Karpas-422 (cell line): ENCODE results near the gene NAP1L1. TPM values are rescaled to one million over a fixed set of nuclear protein-coding genes. Genes with fewer than 3 reads are reported as not detected.

ENCODE experiments used
- DNase-seq: peaks from one replicate; pipeline ENCODE4 v3.0.0-alpha.2; 2015
- H2AFZ ChIP-seq: fragments of 200-600 bp; sonication (generic); 2 replicates; pipeline ENCODE4 v1.6.1; 2014; ENCODE audit warnings: antibody characterized with exemption, low read length, mixed read lengths
- H3K27ac ChIP-seq: fragments of 200-600 bp; sonication (generic); 2 replicates; pipeline ENCODE4 v1.5.1; 2014; ENCODE audit warnings: mild to moderate bottlenecking, low read length, moderate library complexity
- H3K27me3 ChIP-seq: fragments of 200-600 bp; sonication (generic); 2 replicates; pipeline ENCODE4 v1.6.1; 2014; ENCODE audit warnings: low read length, mixed read lengths
- H3K36me3 ChIP-seq: fragments of 200-600 bp; sonication (generic); 2 replicates; pipeline ENCODE4 v1.6.1; 2014; ENCODE audit warnings: low read length, mixed read lengths; ENCODE audit not compliant: insufficient read depth
- H3K4me1 ChIP-seq: fragments of 200-600 bp; sonication (generic); 2 replicates; pipeline ENCODE4 v1.6.1; 2014; ENCODE audit warnings: mild to moderate bottlenecking, low read length, mixed read lengths
- H3K4me2 ChIP-seq: fragments of 200-600 bp; sonication (generic); 2 replicates; pipeline ENCODE4 v1.6.1; 2014; ENCODE audit warnings: low read length, low read depth, mild to moderate bottlenecking; ENCODE audit not compliant: poor library complexity, severe bottlenecking
- H3K4me3 ChIP-seq: fragments of 200-600 bp; sonication (generic); 2 replicates; pipeline ENCODE4 v1.5.1; 2014; ENCODE audit warnings: mild to moderate bottlenecking, antibody characterized with exemption, low read length, mixed read lengths
- H3K79me2 ChIP-seq: fragments of 200-600 bp; sonication (generic); 2 replicates; pipeline ENCODE4 v1.6.1; 2014; ENCODE audit warnings: mild to moderate bottlenecking, low read length, mixed read lengths
- H3K9ac ChIP-seq: fragments of 200-600 bp; sonication (generic); 2 replicates; pipeline ENCODE4 v1.6.0; 2014; ENCODE audit warnings: low read length
- H3K9me2 ChIP-seq: fragments of 200-600 bp; sonication (generic), shearing (Covaris generic); replicated peaks from 2 replicates; pipeline ENCODE4 v1.6.0; 2014; ENCODE audit warnings: mild to moderate bottlenecking, low read length, moderate library complexity; ENCODE audit not compliant: insufficient read depth
- H3K9me3 ChIP-seq: fragments of 300-700, 200-600 bp; sonication (generic); 2 replicates; pipeline ENCODE4 v1.6.1; 2014; ENCODE audit warnings: low read length, mixed read lengths
- H4K20me1 ChIP-seq: fragments of 200-600 bp; sonication (generic); 2 replicates; pipeline ENCODE4 v1.6.1; 2014; ENCODE audit warnings: mild to moderate bottlenecking, antibody characterized with exemption, low read length, low read depth; ENCODE audit not compliant: insufficient read depth
- total RNA-seq: library from RNA; depleted of rRNA; stranded (reverse); fragments of >200 nt; shearing (Covaris generic); gene quantifications from 2 replicates; pipeline ENCODE4 v1.2.3, GENCODE V29; 2014; ENCODE audit warnings: low replicate concordance

The NAP1L1 gene
- total RNA-seq, 1 experiment from 2014 or later: 401 TPM

DNA sequence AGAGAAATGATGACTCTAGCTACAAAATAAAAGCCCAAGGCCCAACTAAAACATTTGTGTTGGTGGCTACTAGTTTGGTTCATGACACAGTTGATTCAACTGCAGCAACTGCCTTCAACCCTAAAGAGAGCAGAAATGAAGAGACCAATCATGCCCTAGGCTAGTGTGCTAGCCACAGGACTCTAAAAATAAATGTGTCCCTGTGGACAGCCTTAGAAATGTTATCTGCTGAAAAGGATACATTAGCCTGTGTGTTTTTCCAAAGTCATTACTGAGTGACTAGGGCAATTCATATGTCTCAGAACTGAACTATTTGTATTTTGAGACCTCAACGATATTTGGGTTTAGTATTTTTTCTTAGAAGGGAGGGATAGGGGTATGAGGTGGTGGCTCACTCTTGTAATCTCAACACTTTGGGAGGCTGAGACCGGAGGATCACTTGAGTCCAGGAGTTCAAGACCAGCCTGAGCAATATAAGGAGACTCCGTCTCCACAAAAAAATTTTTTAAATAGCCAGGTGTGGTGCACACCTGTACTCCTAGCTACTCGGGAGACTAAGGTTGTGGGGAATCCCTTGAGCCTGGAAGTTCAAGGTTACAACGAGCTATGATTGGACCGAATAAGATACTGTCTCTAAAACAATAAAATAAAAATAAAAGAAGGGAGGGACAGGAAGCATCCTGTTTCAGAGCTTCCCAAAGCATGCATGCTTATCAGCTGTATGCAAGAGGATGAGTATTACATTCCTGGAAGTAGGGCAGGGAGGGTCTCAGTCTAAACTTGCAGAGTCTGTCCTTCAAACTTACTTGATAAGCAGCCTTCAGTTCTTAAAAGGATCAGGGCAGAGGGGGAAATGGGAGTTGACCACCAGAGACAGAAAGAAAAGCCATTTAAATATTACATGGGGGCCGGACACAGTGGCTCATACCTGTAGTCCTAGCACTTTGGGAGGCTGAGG lies 29.6 kb upstream of the NAP1L1 start:
- no peak overlapping the region for H3K27ac ChIP-seq
- H3K9me2 ChIP-seq: no peaks in the 10 kb centered on the region
- no peaks in the 10 kb centered on the region for H3K36me3 ChIP-seq
- DNase-seq: no peak
- no peak overlapping the region for H3K4me3 ChIP-seq
- H3K79me2 ChIP-seq: no peaks in the 10 kb centered on the region
- H2AFZ ChIP-seq: no peak overlapping the region
- H4K20me1 ChIP-seq: no peaks in the 10 kb centered on the region
- no peaks in the 10 kb centered on the region for H3K9me3 ChIP-seq
- no peak overlapping the region for H3K4me2 ChIP-seq
- no peak overlapping the region for H3K9ac ChIP-seq
- no peaks in the 10 kb centered on the region for H3K27me3 ChIP-seq
- H3K4me1 ChIP-seq: no peaks in the 10 kb centered on the region

DNA sequence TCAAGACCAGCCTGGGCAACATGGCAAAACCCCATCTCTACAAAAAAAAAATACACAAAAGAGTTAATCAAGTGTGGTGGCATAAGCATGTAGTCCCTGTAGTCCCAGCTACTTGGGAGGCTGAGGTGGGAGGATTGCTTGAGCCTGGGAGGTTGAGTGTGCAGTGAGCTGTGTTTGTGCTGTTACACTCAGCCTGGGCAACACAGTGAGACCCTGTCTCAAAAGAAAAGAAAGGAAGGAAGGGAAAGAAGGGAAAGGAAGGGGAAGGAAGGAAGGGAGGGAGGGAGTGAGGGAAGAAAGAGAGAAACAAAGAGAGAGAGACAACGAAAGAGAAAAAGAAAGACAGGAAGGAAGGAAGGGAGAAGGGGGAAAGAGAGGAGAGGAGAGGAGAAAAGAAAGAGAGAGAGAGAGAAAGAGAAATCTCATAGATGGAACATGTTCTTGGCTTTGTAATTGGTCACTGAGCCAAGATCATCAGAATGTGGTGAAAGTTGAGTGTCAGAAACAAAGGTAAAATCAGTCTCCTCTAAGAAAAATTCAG lies 26.8 kb upstream of the NAP1L1 start:
- H3K36me3 ChIP-seq: no peaks in the 10 kb centered on the region

DNA sequence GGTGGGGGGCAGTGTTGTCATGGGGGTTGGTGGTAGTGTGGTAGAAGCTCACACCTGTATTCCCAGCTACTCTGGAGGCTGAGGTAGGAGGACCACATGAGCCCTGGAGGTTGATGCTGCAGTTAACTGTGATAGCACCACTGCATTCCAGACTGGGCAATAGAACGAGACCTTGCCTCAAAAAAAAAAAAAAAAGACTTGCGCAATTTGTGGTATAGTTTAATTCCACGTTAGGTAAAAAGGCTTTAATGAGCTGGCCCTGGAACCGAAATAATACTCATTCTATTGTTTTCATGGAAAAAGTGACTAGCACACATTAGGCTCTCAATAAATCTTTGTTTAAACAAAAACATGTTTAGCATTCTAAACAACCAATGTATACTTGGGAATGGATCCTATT lies 25.4 kb upstream of the NAP1L1 start:
- H3K27ac ChIP-seq: no peak overlapping the region
- H3K4me3 ChIP-seq: no peak overlapping the region

More for the DNA sequence above, 26.8 kb upstream of the NAP1L1 start:
- Histone ChIP-seq H3K4me2 (no peak overlapping the region), H3K79me2 (no peaks in the 10 kb centered on the region), H4K20me1 (no peaks in the 10 kb centered on the region), H3K27ac (no peak overlapping the region), H3K4me1 (no peaks in the 10 kb centered on the region), H3K27me3 (no peaks in the 10 kb centered on the region), H3K9me3 (no peaks in the 10 kb centered on the region), H3K9ac (no peak overlapping the region), H3K9me2 (no peaks in the 10 kb centered on the region), H2AFZ (no peak overlapping the region), H3K4me3 (no peak overlapping the region)
- no peak for DNase-seq

DNA sequence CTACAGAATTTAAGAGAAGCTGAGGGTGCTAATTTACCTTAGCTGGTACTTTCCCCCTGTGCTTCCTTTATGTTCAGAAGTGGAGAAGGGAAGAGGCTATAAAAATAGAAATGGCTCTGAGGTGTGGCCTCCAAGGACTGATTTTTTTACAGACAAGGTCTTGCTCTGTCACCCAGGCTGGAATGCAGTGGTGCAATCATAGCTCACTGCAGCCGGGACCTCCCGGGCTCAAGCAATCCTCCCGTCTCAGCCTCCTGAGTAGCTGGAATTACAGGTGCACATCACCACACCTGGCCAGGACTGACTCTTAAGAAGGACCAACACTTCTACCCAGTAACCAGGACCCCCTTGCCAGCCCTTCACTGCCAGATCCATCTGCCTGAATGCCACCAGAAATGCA lies 23.9 kb upstream of the NAP1L1 start:
- DNase-seq: no peak
- no peak overlapping the region for H3K9ac ChIP-seq
- H3K27me3 ChIP-seq: no peaks in the 10 kb centered on the region

More for the DNA sequence above, 25.4 kb upstream of the NAP1L1 start:
- Histone ChIP-seq H3K9me3 (no peaks in the 10 kb centered on the region), H3K4me2 (no peak overlapping the region), H3K9ac (no peak overlapping the region), H4K20me1 (no peaks in the 10 kb centered on the region), H3K4me1 (no peaks in the 10 kb centered on the region), H3K27me3 (no peaks in the 10 kb centered on the region), H3K9me2 (no peaks in the 10 kb centered on the region), H3K36me3 (no peaks in the 10 kb centered on the region), H3K79me2 (no peaks in the 10 kb centered on the region), H2AFZ (no peak overlapping the region)
- no peak for DNase-seq

DNA sequence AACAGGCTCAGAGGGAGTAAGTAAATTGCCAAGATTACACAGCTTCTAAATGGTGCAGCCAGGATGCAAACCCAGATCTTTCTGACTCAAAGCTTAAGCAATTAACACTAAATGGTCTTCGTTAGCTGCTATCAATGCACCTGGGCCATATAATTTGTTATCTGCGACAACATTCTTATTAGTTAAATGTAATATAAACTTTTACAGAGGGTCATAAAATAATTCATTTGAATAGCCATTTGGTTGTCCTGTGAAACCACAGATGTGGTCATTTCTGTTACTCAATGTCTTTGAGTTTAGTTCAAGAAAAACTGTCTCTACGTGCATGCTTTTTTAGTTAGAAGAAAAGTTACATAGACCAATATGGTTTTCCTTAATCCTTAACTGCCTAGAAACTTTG lies 22.1 kb upstream of the NAP1L1 start:
- Histone ChIP-seq H3K4me3 (no peak overlapping the region), H4K20me1 (no peaks in the 10 kb centered on the region), H3K4me1 (no peaks in the 10 kb centered on the region), H2AFZ (no peak overlapping the region), H3K4me2 (no peak overlapping the region), H3K9me3 (no peaks in the 10 kb centered on the region), H3K9ac (no peak overlapping the region), H3K36me3 (no peaks in the 10 kb centered on the region), H3K9me2 (no peaks in the 10 kb centered on the region), H3K27ac (no peak overlapping the region), H3K79me2 (no peaks in the 10 kb centered on the region), H3K27me3 (no peaks in the 10 kb centered on the region)
- no peak for DNase-seq

More for the DNA sequence above, 23.9 kb upstream of the NAP1L1 start:
- no peak overlapping the region for H3K4me2 ChIP-seq
- no peaks in the 10 kb centered on the region for H3K79me2 ChIP-seq
- H2AFZ ChIP-seq: no peak overlapping the region
- no peaks in the 10 kb centered on the region for H3K36me3 ChIP-seq
- no peaks in the 10 kb centered on the region for H4K20me1 ChIP-seq
- no peaks in the 10 kb centered on the region for H3K9me2 ChIP-seq
- no peak overlapping the region for H3K27ac ChIP-seq
- no peaks in the 10 kb centered on the region for H3K9me3 ChIP-seq
- H3K4me1 ChIP-seq: no peaks in the 10 kb centered on the region
- H3K4me3 ChIP-seq: no peak overlapping the region

DNA sequence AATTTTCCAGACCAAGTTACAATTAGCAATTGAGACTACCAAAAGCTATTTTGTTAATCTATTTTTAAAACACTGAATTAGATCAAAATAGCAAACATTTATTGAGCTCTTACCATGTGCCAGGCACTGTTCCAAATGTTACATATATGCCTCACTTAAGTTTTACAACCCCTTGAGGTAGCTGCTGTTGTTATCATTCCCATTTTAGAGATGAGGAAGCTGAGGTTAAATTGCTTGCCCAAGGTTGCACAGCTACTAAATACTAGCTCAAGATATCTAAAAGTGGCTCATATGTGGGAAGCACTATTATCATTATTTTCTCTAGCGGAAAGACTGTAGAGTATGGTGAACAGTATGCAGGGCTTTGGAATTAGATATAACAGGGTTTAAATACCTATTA lies 19.5 kb upstream of the NAP1L1 start:
- no peak overlapping the region for H3K27ac ChIP-seq
- H4K20me1 ChIP-seq: no peaks in the 10 kb centered on the region
- H3K36me3 ChIP-seq: no peaks in the 10 kb centered on the region
- no peaks in the 10 kb centered on the region for H3K9me3 ChIP-seq
- H3K4me1 ChIP-seq: no peaks in the 10 kb centered on the region
- no peak overlapping the region for H3K4me2 ChIP-seq
- no peak overlapping the region for H2AFZ ChIP-seq
- no peaks in the 10 kb centered on the region for H3K79me2 ChIP-seq
- H3K9ac ChIP-seq: no peak overlapping the region
- no peaks in the 10 kb centered on the region for H3K9me2 ChIP-seq
- DNase-seq: no peak
- H3K27me3 ChIP-seq: no peaks in the 10 kb centered on the region
- no peak overlapping the region for H3K4me3 ChIP-seq

DNA sequence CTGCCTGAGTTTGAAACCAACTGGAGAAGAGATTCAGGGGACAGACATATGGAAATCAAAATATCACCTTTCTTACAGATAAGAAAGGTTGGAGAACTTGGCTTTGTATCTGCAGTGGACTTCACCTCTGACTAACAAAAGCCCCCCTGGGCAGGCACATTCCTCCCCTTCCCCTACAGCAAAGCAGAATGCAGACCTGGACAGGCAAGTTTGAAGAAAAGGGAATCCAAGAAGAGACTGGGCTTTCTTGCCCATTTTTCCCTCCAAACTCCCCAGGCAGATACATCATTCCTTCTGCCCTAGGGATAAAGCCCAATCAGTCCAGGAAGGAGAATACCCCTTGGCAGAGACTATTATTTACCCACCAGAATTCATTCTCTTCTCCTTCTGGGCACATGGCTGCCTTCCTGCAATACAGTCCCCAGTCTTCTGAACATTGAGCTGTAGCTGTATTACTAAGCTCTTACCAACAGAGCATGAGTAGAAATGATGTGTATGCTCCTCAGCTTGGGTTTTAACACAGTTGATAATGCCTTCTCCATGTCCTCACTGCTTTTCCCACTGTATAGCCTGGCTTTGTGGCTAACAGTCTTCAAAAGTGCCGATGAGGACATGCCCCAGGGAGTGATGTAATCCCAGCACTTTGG lies 17.4 kb upstream of the NAP1L1 start:
- Histone ChIP-seq H3K4me1 (no peaks in the 10 kb centered on the region), H3K27me3 (no peaks in the 10 kb centered on the region), H4K20me1 (no peaks in the 10 kb centered on the region), H3K9me2 (no peaks in the 10 kb centered on the region), H3K4me3 (no peak overlapping the region), H3K27ac (no peak overlapping the region), H2AFZ (no peak overlapping the region), H3K79me2 (no peaks in the 10 kb centered on the region), H3K36me3 (no peaks in the 10 kb centered on the region), H3K9ac (no peak overlapping the region), H3K4me2 (no peak overlapping the region), H3K9me3 (no peaks in the 10 kb centered on the region)
- DNase-seq: no peak

DNA sequence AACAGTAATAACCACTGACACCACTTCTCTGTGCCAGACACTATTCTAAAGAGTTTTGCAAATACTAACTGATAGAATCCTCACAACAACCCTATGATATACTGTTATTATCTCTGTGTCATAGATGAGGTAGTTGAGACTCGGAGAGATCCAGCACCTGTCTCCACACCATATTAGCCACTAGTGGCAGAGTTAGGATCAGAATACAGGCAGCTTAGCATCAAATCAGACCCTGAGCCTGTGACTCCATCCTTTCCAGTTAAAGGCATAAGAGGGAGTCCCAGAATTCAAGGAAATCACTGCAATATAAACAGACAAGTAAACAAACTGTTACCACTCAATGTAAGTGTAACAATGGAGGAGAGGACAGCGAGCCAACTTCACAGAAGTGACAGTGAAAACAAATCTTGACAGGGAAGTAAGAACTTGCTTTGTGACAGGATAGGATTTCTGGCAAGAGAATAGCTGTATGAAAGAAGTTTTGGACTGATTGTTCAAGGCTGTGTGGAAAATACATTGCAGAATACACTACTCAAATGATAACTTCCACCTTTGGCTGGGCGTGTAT lies 11.7 kb upstream of the NAP1L1 start:
- H3K9me2 ChIP-seq: no peaks in the 10 kb centered on the region
- no peaks in the 10 kb centered on the region for H3K79me2 ChIP-seq
- H3K4me1 ChIP-seq: peaks cover 15% of the 10 kb centered on the region
- no peak overlapping the region for H2AFZ ChIP-seq
- no peak overlapping the region for H3K9ac ChIP-seq
- H3K9me3 ChIP-seq: no peaks in the 10 kb centered on the region
- H3K4me2 ChIP-seq: no peak overlapping the region
- H3K36me3 ChIP-seq: no peaks in the 10 kb centered on the region
- DNase-seq: no peak
- H4K20me1 ChIP-seq: no peaks in the 10 kb centered on the region
- H3K27me3 ChIP-seq: no peaks in the 10 kb centered on the region
- no peak overlapping the region for H3K27ac ChIP-seq
- H3K4me3 ChIP-seq: no peak overlapping the region
